Superior temporal gyrus (tissue), 1 donor: ENCODE measurements around the gene CFAP410.
"Not testable (repeated sequence)": the region's sequence is repeated elsewhere in the genome, so short reads cannot be mapped to it uniquely, and the experiment has no call there.

ENCODE experiments used
- DNase-seq: peaks from one replicate; pipeline ENCODE4 v3.0.0-alpha.2; 2016; ENCODE audit errors: extremely low spot score

Gene CFAP410

GRCh38 chr21:44368711-44369446, 29.7 kb upstream of the CFAP410 start:
- no peak for DNase-seq

GRCh38 chr21:44366586-44367211, 27.5 kb upstream of the CFAP410 start:
- DNase-seq = no peak

DNA sequence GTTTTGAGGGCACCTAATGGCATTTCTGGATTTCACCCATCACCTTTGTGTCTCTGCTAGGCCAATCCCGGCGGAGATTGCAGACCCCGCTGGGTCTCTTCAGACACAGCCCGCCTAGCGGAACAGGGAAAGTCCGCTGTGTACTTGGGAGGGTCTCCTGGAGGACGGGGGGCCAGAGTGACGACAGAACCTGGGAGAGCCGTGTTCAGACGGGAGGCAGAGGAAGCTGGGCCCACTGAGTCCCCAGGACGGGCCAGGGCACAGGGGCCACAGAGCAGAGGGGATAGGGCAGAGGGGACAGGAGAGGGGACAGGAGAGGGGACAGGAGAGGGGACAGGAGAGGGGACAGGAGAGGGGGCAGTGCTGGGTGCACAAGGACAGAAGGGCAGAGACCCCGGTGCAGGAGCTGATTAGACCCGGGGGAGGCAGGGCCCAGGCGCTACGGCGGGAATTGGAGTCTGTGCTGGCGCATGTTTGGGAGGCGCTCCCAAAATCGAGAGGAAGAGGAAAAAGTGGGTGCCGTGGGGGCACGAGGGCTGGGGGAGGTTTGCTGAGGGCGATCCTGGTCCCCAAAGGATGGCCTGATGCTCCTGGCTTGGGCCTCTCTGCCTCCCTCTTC, 26.9 kb upstream of the CFAP410 start:
- no peak for DNase-seq

GRCh38 chr21:44365251-44365966, 26.2 kb upstream of the CFAP410 start:
- no peak for DNase-seq

- no peak for DNase-seq
Observed at GRCh38 chr21:44364151-44365053, 25.2 kb upstream of the CFAP410 start.

DNA sequence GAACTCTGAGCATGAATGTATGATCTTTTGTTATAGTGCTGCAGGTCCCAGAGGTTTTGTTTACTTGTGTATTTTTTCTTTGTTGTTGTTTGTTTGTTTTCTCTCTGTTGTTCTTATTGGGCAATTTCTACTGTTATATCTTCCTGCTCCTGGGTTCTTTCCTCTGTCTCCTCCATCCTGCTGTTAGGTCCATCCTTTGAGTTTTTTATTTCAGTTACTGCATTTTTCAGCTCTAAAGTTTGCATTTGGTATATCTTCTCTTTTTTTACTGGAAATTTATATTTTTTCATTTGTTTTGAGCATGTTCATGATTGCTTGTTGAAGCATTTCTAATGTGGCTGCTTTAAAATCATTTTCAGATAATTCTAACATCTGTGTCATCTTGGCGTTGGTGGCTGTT, 24.1 kb upstream of the CFAP410 start:
- DNase-seq = no peak

- DNase-seq = not testable (repeated sequence)
Observed at GRCh38 chr21:44361903-44362302, 22.7 kb upstream of the CFAP410 start.

DNA sequence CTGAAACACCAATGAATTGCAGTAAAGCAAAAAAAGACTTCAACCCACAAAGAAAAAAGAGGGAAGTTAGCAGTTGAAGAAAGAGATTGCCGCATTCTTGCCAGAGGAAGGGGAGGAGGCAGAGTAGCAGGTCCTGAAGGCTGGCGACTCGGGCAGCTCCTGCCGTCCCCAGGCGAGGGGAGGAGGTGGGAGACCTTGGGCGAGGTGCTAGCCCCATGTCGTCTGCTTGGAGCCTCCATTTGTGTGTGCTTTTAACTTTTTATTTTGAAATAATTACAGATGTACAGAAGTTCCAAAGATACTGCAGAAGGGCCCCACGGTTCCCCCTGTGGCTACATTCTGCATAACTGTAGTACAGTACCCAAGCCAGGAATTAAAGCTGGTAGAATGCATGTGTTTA, 21.0 kb upstream of the CFAP410 start:
- no peak for DNase-seq

DNA sequence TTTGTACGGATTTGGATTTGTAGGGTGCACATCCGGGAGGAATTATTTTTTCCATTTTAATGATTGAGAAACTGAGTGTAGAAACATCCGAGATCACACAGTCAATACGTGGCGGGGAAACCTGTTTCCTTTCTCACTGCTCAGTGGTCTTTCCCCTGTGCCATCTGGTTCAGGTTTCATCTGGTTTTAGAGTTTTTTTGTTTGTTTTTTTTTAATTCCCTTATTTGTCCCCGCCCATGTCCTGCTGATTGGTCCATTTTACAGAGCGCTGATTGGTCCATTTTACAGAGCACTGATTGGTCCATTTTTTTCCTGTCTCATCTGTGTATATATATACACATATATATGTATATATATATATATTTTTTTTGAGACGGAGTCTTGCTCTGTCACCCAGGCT, 20.2 kb upstream of the CFAP410 start:
- DNase-seq = no peak

DNA sequence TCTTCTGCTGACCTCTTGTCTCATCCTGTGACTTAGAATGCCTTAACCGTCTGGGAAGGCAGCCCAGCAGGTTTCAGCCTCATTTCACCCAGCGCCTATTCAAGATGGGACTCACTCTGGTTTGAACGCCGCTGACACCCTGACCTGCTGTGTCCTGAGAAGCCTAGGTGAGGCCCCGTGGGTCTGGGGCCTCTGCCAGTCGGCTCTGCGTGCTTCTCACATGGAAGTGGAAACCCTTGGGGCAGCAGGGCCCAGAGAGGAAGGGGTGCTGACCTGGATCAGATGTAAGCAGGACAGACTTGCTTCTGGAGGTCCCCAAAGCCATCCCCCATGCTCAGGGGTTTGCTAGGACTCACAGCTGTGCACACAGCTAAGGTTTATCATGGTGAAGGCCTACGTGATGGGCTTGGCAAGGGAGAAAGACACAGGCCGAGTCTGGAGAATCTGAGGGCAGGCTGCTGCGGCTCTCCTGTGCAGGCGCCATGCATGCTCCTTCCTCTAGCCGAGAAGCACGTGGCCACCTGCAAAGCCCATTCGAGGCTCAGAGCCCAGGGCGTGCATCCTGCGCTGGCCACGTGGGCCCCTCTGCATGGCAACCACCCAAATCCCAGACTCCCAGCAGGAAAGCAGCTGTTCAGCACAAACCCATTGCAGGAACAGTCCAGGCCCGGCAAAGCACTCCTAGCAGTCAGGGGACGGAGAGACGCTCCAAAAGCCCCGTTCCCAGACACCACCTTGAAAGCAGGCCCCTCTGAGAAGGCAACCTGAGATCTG, 18.1 kb upstream of the CFAP410 start:
- no peak for DNase-seq

DNA sequence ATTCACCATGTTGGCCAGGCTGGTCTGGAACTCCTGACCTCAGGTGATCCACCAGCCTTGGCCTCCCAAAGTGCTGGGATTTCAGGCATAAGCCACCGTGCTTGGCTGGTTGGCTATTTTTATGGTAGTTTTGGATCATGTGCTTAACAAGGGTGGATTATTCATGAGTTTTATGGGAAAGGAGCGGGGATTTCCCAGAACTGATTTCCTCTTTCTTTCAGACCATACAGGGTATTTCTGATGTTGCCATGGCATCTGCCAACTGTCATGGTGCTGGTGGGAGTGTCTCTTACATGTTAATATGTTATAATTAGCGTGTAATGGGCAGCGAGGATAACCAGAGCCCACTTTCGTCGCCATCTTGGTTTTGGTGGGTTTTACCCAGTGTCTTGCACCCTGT, 17.4 kb upstream of the CFAP410 start:
- DNase-seq = no peak

DNA sequence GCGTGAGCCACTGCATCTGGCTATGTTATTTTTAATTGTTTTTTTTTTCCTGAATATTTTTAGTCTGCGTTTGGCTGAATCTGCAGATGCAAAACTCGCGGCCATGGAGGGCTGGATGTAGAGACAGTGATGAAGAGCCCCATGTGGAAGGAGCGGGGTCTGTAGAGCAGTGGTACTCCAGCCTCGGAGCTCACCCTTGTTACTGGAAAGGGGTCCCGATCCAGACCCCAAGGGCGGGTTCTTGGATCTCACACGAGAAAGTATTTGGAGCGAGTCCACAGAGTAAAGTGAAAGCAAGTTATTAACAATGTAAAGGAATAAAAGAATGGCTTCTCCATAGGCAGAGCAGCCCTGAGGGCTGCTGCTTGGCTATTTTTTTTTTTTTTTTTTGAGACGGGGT, 17.0 kb upstream of the CFAP410 start:
- DNase-seq = no peak

DNA sequence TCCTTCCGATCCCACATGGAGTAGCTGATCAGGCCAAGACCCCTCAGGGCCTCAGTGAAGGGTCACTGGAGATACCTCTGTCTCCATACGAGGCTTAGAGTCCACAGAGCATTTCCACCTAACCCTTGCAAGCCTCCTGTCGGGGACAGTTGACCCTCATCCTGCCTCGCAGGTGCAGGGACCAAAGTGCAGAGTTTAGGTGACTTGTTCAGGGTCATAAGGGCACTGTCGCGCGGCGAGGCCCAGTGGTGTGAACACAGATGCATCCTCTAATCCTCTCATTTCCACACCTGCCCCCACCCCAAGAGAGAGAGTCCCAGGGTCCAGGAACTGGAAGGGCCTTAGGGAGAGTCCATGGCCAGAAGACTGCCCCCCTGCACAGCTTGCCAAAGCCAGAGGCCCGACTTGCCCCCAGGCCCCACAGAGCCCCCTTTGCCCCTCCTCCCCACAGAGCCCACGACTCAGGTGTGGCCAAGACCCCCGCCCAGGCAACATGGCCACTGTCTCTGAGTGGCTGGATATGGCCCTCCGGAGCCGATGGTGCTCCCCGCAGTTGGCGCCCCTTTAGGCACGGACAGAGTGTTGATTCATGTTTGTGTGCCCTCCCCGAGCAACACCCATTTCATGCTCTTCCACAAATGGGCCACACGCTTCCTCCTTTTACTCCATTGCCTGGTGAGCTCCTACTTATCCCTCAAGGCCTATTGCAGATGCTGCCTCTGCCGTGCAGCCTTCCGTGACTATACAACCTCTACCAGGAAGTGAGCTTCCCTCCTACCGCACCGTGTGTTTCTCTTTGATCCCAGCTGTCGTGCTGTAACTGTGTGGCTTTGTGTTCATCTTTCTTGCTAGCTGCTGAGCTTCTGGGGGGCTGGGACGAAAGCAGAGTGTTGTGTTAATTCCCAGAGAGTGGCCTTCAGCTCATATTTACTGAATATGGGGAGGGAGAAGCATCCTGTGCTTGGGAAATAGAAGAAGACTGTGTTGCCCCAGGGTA, 15.9 kb upstream of the CFAP410 start:
- no peak for DNase-seq

DNA sequence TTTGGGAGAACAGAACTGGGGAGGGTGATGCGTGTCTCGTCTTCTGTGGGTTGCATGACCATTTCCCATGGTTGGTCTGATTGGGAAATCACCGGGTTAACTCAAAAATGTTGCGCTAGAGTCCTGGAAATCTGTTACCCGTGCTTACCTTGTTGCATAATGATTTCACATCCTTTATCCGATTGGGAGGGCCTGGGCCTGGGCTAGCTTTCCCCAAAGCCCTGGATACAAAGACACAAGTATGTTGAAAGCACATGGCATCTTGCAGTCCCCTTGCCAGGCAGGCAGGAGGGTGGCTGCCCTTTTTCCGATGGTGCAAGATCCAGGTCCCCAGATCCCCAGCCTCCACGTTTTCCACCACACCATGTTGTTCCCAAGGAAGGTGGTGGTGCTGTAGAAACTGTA, 14.8 kb upstream of the CFAP410 start:
- DNase-seq = no peak

DNA sequence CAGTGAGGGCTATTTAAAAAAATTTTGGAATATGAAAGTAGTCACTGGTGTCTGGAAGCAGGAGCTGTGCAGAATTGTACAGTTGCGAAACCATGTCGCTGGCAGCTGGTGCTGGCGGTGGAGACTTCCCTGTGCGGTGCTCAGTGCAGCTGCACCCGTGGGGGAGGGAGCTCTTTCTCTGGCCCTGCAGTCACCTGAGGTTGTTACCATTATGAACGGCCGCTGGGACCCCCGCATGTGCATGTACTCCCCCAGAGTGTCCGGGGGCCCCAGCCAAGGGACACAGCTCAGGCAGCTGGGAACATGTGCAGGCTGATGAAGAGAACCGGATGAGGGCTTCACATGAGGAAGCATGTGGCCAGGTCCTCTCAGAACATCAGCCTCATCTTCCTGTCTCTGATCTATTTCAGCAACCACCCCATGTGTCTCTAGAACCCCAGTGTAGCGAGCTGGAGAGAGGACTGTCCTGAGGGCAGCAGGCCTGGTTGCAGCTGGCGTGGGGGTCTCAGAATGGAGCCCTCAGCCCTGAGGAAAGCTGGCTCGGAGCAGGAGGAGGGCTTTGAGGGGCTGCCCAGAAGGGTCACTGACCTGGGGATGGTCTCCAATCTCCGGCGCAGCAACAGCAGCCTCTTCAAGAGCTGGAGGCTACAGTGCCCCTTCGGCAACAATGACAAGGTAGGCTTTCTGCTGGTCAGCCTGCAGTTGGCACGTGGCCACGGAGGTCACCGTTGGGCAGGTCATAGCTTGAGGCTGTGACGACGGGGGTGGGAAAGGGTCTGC, 14.2 kb upstream of the CFAP410 start, which contains the start of gene TRPM2:
TRPM2 (plus strand) TSS at position 431 of the 780 bp plus-strand sequence; CDS start at position 511, 80 bp downstream.
- DNase-seq = peak; percentile 34

- no peak for DNase-seq
Observed at GRCh38 chr21:44352253-44352860, 13.2 kb upstream of the CFAP410 start.

- DNase-seq = no peak
Observed at GRCh38 chr21:44351535-44352252, 12.5 kb upstream of the CFAP410 start.
